ENCODE results near the gene SLC22A25.

DNA sequence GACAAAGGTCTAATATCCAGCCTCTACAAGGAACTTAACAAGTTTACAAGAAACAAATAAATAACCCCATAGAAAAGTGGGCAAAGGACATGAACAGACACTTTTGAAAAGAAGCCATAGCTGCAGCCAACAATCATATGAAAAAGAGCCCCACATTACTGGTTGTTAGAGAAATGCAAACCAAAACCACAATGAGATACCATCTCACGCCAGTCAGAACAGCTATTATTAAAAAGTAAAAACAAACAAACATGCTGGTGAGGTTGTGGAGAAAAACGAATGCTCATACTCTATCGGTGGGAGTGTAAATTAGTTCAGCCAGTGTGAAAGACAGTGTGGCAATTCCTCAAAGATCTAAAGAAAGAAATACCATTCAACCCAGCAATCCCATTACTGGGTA is 5.6 kb upstream of the SLC22A25 start:
- TF ChIP-seq CTCF (IDR thresholded peaks at IDR 0.05; ENCODE audit: low read length) (no peak), EZH2phosphoT487 (IDR thresholded peaks at IDR 0.05; ENCODE audit: low read length) (no peak)

Data from MM.1S (cell line).